Neuronal stem cell (in vitro differentiated cells): ENCODE data around the gene PRUNE2.

ENCODE experiments used
- DNase-seq: peaks from one replicate; pipeline ENCODE4 v3.0.0-alpha.2; 2013; ENCODE audit warnings: low spot score
- H2AFZ ChIP-seq: one replicate; pipeline ENCODE4 v1.6.1; 2013; ENCODE audit warnings: mild to moderate bottlenecking, low read length, inconsistent platforms
- H2AK5ac ChIP-seq: 2 replicates; pipeline ENCODE4 v1.6.1; 2013; ENCODE audit warnings: low read depth, mild to moderate bottlenecking, inconsistent platforms, low read length, moderate library complexity, mixed read lengths
- H2BK120ac ChIP-seq: 2 replicates; pipeline ENCODE4 v1.6.1; 2013; ENCODE audit warnings: low read depth, mild to moderate bottlenecking, inconsistent platforms, low read length, moderate library complexity, mixed read lengths
- H2BK12ac ChIP-seq: one replicate; pipeline ENCODE4 v1.6.1; 2013; ENCODE audit warnings: low read length, inconsistent platforms
- H2BK15ac ChIP-seq: 2 replicates; pipeline ENCODE4 v1.6.1; 2013; ENCODE audit warnings: mild to moderate bottlenecking, low read length, inconsistent platforms, mixed read lengths
- H2BK5ac ChIP-seq: one replicate; pipeline ENCODE4 v1.6.1; 2013; ENCODE audit warnings: inconsistent platforms, mild to moderate bottlenecking, low read length, moderate library complexity
- H3K14ac ChIP-seq: one replicate; pipeline ENCODE4 v1.6.1; 2013; ENCODE audit warnings: low read length, inconsistent platforms
- H3K18ac ChIP-seq: 2 replicates; pipeline ENCODE4 v1.6.1; 2013; ENCODE audit warnings: low read length, inconsistent platforms
- H3K23ac ChIP-seq: 2 replicates; pipeline ENCODE4 v1.6.1; 2013; ENCODE audit warnings: low read depth, mild to moderate bottlenecking, mixed read lengths, low read length, inconsistent platforms; ENCODE audit not compliant: poor library complexity
- H3K27ac ChIP-seq: replicated peaks from 3 replicates; pipeline ENCODE4 v1.5.1; 2013; ENCODE audit warnings: low read length, inconsistent platforms
- H3K27me3 ChIP-seq, 3 experiments: 2 replicates each; pipeline ENCODE4 v1.6.1; 2013; ENCODE audit warnings: low read length in 3 of 3, mild to moderate bottlenecking in 2 of 3, inconsistent platforms in 1 of 3, low read depth in 1 of 3, mixed read lengths in 1 of 3, moderate library complexity in 1 of 3; ENCODE audit not compliant: control insufficient read depth in 3 of 3, insufficient read depth in 3 of 3
- H3K36me3 ChIP-seq, 2 donors: replicated peaks in 1 of 2; 2 replicates each; pipeline ENCODE4 v1.6.1; 2013; ENCODE audit warnings: low read length in 2 of 2; ENCODE audit not compliant: control insufficient read depth in 2 of 2, insufficient read depth in 2 of 2
- H3K4ac ChIP-seq: 2 replicates; pipeline ENCODE4 v1.6.1; 2013; ENCODE audit warnings: inconsistent platforms, mild to moderate bottlenecking, low read length, moderate library complexity
- H3K4me1 ChIP-seq, 2 donors: 1 replicate in 1 of 2; 2 replicates in 1 of 2; pipeline ENCODE4 v1.6.1; 2013; ENCODE audit warnings: low read length in 2 of 2, low read depth in 1 of 2; ENCODE audit not compliant: control insufficient read depth in 2 of 2, insufficient read depth in 1 of 2
- H3K4me2 ChIP-seq: one replicate; pipeline ENCODE4 v1.6.1; 2013; ENCODE audit warnings: mild to moderate bottlenecking, low read length, inconsistent platforms; ENCODE audit not compliant: insufficient read depth, poor library complexity, severe bottlenecking
- H3K4me3 ChIP-seq, 2 donors: 2 replicates each; pipeline ENCODE4 v1.5.1; 2013; ENCODE audit warnings: low read length in 2 of 2, mild to moderate bottlenecking in 2 of 2, inconsistent platforms in 1 of 2, moderate library complexity in 1 of 2
- H3K79me1 ChIP-seq: one replicate; pipeline ENCODE4 v1.6.1; 2013; ENCODE audit warnings: low read depth, mild to moderate bottlenecking, inconsistent platforms, low read length, moderate library complexity
- H3K9ac ChIP-seq: one replicate; pipeline ENCODE4 v1.6.1; 2013; ENCODE audit warnings: mild to moderate bottlenecking, low read depth, low read length, inconsistent platforms; ENCODE audit not compliant: poor library complexity
- H3K9me3 ChIP-seq, 2 donors: replicated peaks in 1 of 2; 2 replicates each; pipeline versions ENCODE3 to v1.6.1; 2013; ENCODE audit warnings: low read length in 2 of 2, mild to moderate bottlenecking in 2 of 2, inconsistent platforms in 1 of 2, low read depth in 1 of 2, mixed read lengths in 1 of 2, moderate library complexity in 1 of 2; ENCODE audit not compliant: control insufficient read depth in 2 of 2, insufficient read depth in 1 of 2
- H4K8ac ChIP-seq: one replicate; pipeline ENCODE4 v1.6.1; 2013; ENCODE audit warnings: low read depth, mild to moderate bottlenecking, inconsistent platforms, low read length, moderate library complexity
- H4K91ac ChIP-seq: one replicate; pipeline ENCODE4 v1.6.1; 2013; ENCODE audit warnings: low read length, low read depth, mild to moderate bottlenecking, inconsistent platforms; ENCODE audit not compliant: poor library complexity
- WGBS, 2 donors: extraction: QIAGEN DNeasy Blood & Tissue Kit; methylation state at CpG; one replicate each; pipeline ENCODE4 v1.1.7; 2013; ENCODE audit warnings: missing lambda C conversion rate in 2 of 2, mixed read lengths in 1 of 2; ENCODE audit not compliant: insufficient read length in 2 of 2, insufficient replicate concordance in 1 of 2; ENCODE audit errors: extremely low coverage in 2 of 2; 5-methylcytosine and 5-hydroxymethylcytosine counted together

The PRUNE2 gene

GRCh38 chr9:76697554-76697953, 208.4 kb downstream of the PRUNE2 start:
- Histone ChIP-seq H3K23ac (no peak overlapping the region), H3K4me1 (peaks cover 0 to 3% of the 10 kb centered on the region in 2 donors), H4K91ac (no peak overlapping the region), H4K8ac (no peak overlapping the region), H3K27me3 (no peaks in the 10 kb centered on the region), H2AK5ac (no peak overlapping the region), H3K36me3 (no peaks in the 10 kb centered on the region), H2BK5ac (no peak overlapping the region), H3K27ac (no peak overlapping the region), H2AFZ (no peak overlapping the region), H3K9me3 (no peaks in the 10 kb centered on the region), H2BK15ac (no peak overlapping the region), H3K4me3 (no peak overlapping the region), H2BK120ac (no peak overlapping the region), H3K79me1 (no peaks in the 10 kb centered on the region), H3K9ac (no peak overlapping the region), H3K18ac (no peak overlapping the region), H3K14ac (no peak overlapping the region), H2BK12ac (no peak overlapping the region), H3K4me2 (no peak overlapping the region), H3K4ac (no peak overlapping the region)
- DNase-seq, result no peak
- no CpG with 5 or more reads among the region's 2 CpGs for WGBS, 2 donors

DNA sequence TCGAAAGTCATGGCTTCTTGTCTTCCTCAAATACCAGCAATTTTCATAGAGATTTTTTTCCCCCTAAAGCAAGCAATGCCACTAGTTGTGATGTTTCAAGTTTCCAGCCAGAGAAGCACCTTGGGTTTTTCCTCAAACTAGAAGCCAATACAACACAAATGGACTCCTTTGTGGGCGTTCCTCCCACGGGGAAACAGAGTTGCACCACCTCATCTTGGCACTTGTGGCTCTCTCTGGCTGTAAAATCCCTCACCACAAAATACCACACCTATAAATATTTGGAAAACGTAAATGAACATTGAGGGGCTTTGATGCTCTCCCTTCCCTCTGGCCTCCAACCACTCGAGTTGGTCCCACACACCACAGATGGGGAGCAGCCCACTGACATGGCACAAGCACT, 208.8 kb downstream of the PRUNE2 start:
- no peak overlapping the region for H2AK5ac ChIP-seq

GRCh38 chr9:76693912-76694311, 212.0 kb downstream of the PRUNE2 start:
- Histone ChIP-seq H3K18ac (no peak overlapping the region), H3K4me1 (no peaks in the 10 kb centered on the region), H3K14ac (no peak overlapping the region), H3K9me3 (no peaks in the 10 kb centered on the region), H2AK5ac (no peak overlapping the region), H3K27me3 (no peaks in the 10 kb centered on the region), H3K4me2 (no peak overlapping the region), H3K27ac (no peak overlapping the region), H2BK15ac (no peak overlapping the region), H2BK12ac (no peak overlapping the region), H4K8ac (no peak overlapping the region), H3K23ac (no peak overlapping the region), H2BK5ac (no peak overlapping the region), H2BK120ac (no peak overlapping the region), H3K36me3 (no peaks in the 10 kb centered on the region), H3K9ac (no peak overlapping the region), H2AFZ (no peak overlapping the region), H3K79me1 (no peaks in the 10 kb centered on the region), H3K4me3 (no peak overlapping the region), H3K4ac (no peak overlapping the region), H4K91ac (no peak overlapping the region)
- DNase-seq, result no peak
- no CpG with 5 or more reads among the region's 5 CpGs for WGBS, 2 donors

More for the DNA sequence above, 208.8 kb downstream of the PRUNE2 start:
- Histone ChIP-seq H3K27me3 (no peaks in the 10 kb centered on the region), H2BK15ac (no peak overlapping the region), H2BK120ac (no peak overlapping the region), H2BK12ac (no peak overlapping the region), H3K23ac (no peak overlapping the region), H2AFZ (no peak overlapping the region), H3K36me3 (no peaks in the 10 kb centered on the region), H4K8ac (no peak overlapping the region), H3K14ac (no peak overlapping the region), H4K91ac (no peak overlapping the region), H3K9me3 (no peaks in the 10 kb centered on the region), H3K4ac (no peak overlapping the region), H3K4me1 (peaks cover 0 to 3% of the 10 kb centered on the region in 2 donors), H3K18ac (no peak overlapping the region), H3K27ac (no peak overlapping the region), H3K79me1 (no peaks in the 10 kb centered on the region), H3K4me2 (no peak overlapping the region), H3K4me3 (no peak overlapping the region), H3K9ac (no peak overlapping the region), H2BK5ac (no peak overlapping the region)
- no CpG with 5 or more reads among the region's 5 CpGs for WGBS, 2 donors
- no peak for DNase-seq

DNA sequence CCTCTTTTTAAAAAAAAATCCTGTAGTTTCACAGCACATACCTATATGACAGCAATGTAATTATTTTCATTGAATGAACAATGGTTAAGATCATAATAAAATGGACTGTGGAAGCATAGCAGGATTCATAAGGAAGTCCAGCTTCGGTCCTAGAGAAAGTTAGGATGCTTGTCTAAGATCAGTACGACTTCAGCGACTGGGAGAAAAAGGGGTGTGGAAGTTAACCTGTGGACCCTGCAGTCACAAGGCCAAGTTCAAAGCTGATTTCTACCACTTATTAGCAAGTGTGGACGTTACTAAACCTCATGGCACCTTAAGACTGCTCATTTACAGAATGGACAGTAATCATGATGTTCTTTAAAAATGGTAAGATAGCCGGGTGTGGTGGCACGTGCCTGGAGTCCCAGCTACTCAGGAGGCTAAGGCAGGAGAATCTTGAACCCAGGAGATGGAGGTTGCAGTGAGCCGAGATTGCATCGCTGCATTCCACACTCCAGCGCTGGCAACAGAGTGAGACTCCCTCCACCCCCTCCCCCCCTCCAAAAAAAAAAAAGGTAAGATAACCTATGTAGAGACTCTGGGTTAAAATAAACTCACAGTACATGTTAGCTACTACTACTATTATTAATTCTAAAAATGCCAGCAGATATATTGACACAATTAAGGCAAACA, 213.3 kb downstream of the PRUNE2 start:
- H2AK5ac ChIP-seq, result no peak overlapping the region
- H2BK120ac ChIP-seq, result no peak overlapping the region
- H3K79me1 ChIP-seq, result no peaks in the 10 kb centered on the region
- peak overlapping the region; percentile 93 for H2AFZ ChIP-seq
- H2BK5ac ChIP-seq, result no peak overlapping the region
- H2BK12ac ChIP-seq, result no peak overlapping the region
- H4K8ac ChIP-seq, result no peak overlapping the region
- no peaks in the 10 kb centered on the region for H3K9me3 ChIP-seq
- no peaks in the 10 kb centered on the region for H3K36me3 ChIP-seq
- H3K4me1 ChIP-seq, result no peaks in the 10 kb centered on the region
- no peak overlapping the region for H3K4me2 ChIP-seq
- H3K4me3 ChIP-seq, result no peak overlapping the region
- no peak overlapping the region for H3K18ac ChIP-seq
- H3K4ac ChIP-seq, result no peak overlapping the region
- no peak overlapping the region for H3K27ac ChIP-seq
- no peak overlapping the region for H3K23ac ChIP-seq
- no peaks in the 10 kb centered on the region for H3K27me3 ChIP-seq
- no peak for DNase-seq
- no peak overlapping the region for H2BK15ac ChIP-seq
- H3K9ac ChIP-seq, result no peak overlapping the region
- no peak overlapping the region for H3K14ac ChIP-seq
- no CpG with 5 or more reads among the region's 9 CpGs for WGBS, 2 donors
- no peak overlapping the region for H4K91ac ChIP-seq
